LoVo (cell line): Measurements from ENCODE around the gene EFCAB12.
A peak's percentile ranks its signal among the peaks of the same experiment; 100 is the strongest.

ENCODE experiments used
- DNase-seq: peaks from one replicate; pipeline ENCODE4 v3.0.0-alpha.2; 2016; ENCODE audit warnings: low spot score

Gene EFCAB12

GRCh38 chr3:129428376-129429079 lies at the start of gene EFCAB12:
Gene EFCAB12 (minus strand): TSS chr3:129428636. CDS start chr3:129428488, 148 bp downstream.
- DNase-seq: peak; percentile 89

- no peak for DNase-seq
These were observed 48.1 kb upstream of the EFCAB12 start for GRCh38 chr3:129476586-129476985.

GRCh38 chr3:129475863-129476262 lies 47.4 kb upstream of the EFCAB12 start:
- no peak for DNase-seq

GRCh38 chr3:129474984-129475804 lies 46.8 kb upstream of the EFCAB12 start:
- DNase-seq: no peak

GRCh38 chr3:129473769-129474152 lies 45.3 kb upstream of the EFCAB12 start:
- DNase-seq: no peak

- no peak for DNase-seq
These were observed 44.8 kb upstream of the EFCAB12 start for GRCh38 chr3:129473067-129473768.

GRCh38 chr3:129470861-129471260 lies 42.4 kb upstream of the EFCAB12 start:
- no peak for DNase-seq

- DNase-seq: no peak
These were observed 40.6 kb upstream of the EFCAB12 start for GRCh38 chr3:129469026-129469425.

GRCh38 chr3:129467932-129468331 lies 39.5 kb upstream of the EFCAB12 start:
- no peak for DNase-seq

GRCh38 chr3:129463716-129464115 lies 35.3 kb upstream of the EFCAB12 start:
- DNase-seq: no peak

GRCh38 chr3:129463094-129463493 lies 34.7 kb upstream of the EFCAB12 start:
- no peak for DNase-seq

GRCh38 chr3:129462361-129462968 lies 34.0 kb upstream of the EFCAB12 start:
- no peak for DNase-seq

- no peak for DNase-seq
These were observed 33.2 kb upstream of the EFCAB12 start for GRCh38 chr3:129461461-129462146.

GRCh38 chr3:129461022-129461421 lies 32.6 kb upstream of the EFCAB12 start:
- no peak for DNase-seq

GRCh38 chr3:129460572-129460971 lies 32.1 kb upstream of the EFCAB12 start:
- no peak for DNase-seq

- DNase-seq: no peak
These were observed 31.7 kb upstream of the EFCAB12 start for GRCh38 chr3:129460155-129460554.

- no peak for DNase-seq
These were observed 25.3 kb upstream of the EFCAB12 start for GRCh38 chr3:129453732-129454131.

GRCh38 chr3:129449279-129450115 lies 21.1 kb upstream of the EFCAB12 start:
- DNase-seq: no peak

GRCh38 chr3:129448186-129448895 lies 19.9 kb upstream of the EFCAB12 start:
- no peak for DNase-seq

GRCh38 chr3:129446926-129447325 lies 18.5 kb upstream of the EFCAB12 start:
- no peak for DNase-seq
